T47D (cell line): ENCODE data around the gene ARMH3.
"Not testable (repeated sequence)": the region's sequence is repeated elsewhere in the genome, so short reads cannot be mapped to it uniquely, and the experiment has no call there.

Experiments
- DNase-seq, 2 experiments: peaks; one replicate each; pipeline versions ENCODE4 v3.0.0 to v3.0.0-alpha.2; 2011 to 2012; ENCODE audit warnings: low read depth in 1 of 2, low spot score in 1 of 2
- JUND ChIP-seq: IDR thresholded peaks from 2 replicates; pipeline ENCODE4 v1.6.1; 2012; ENCODE audit warnings: low read depth
- in situ Hi-C: cut with HindIII; loops from 2 replicates; pipeline ENCODE4 v1.10.0; 2016; ENCODE audit warnings: low sequenced_read_pairs, low pct_unique_long_range_greater_than_20kb

The ARMH3 gene

DNA sequence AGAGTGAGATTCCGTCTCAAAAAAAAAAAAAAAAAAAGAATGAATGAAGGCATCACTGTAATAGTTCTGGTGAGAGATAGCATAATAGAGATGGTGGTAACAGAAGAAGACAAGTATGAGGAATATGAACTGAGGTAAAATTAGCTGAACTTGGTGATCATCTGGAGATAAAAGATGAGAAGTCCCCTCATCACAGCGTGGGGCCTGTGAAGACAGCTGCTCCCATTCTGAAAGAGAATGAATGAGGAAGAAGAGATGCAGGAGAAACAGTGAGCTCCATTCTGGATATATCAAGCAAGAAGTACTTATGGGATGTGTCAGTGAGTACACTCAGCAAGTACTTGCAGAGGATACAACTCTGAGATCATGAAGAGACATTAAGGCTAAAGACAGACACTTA is 28.7 kb downstream of the ARMH3 start:
- DNase-seq: no peak
- TF ChIP-seq JUND: no peak
- in situ Hi-C loops: no loop called here

DNA sequence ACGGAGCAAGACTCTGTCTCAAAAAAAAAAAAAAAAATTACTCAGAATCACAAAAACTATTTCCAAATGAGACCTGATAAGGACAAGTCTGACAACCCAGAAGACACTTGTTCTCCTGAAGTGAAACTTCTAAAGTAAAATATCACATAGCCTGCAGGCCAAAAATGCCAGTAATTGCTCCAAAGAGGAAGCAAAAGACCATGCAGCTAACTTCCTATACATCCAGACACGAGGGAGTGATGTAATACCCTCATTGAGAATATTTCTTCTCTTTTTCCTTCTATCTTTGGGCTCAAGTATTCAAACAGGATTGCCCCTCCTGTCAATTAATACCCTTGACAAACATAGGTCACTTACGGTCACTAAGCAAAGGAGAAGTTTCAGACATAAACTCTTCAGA is 31.2 kb downstream of the ARMH3 start:
- in situ Hi-C loops: no loop called here
- TF ChIP-seq JUND: no peak
- DNase-seq: no peak

DNA sequence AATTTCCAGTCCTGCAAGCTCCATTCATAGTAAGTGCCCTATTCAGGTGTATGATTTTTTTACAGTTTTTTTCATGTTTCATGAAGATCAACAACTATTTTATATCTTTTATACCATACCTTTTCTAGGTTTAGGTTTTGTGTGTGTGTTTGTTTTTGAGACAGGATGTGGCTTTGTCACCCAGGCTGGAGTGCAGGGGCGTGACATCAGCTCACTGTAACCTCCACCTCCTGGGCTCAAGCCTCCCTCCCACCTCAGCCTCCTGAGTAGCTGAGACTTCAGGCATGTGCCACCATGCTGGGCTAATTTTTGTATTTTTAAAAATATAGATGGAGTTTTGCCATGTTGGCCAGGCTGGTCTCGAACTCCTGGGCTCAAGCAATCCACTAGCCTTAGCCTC is 35.0 kb downstream of the ARMH3 start:
- DNase-seq: no peak
- in situ Hi-C loops: no loop called here

DNA sequence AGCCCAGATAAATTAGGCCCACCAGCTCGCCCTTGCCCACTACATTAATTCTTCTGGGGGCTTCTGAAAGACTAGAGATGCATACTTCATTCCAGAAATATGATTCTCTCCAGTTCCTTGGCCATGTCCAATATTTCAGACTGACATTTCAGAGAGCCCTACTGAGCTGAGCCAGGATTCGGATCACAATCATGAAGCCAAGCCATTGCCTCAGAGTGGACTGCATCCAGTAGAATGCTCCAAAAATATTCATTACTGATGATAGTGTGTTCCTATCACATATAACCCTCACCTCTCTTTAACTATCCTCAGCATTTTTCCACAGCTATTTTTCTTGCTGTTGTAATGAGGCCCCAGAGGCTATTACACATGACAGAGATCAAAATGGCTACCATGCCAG is 38.7 kb downstream of the ARMH3 start:
- no peak for TF ChIP-seq JUND
- in situ Hi-C loops: no loop called here
- no peak for DNase-seq

More for the DNA sequence above, 35.0 kb downstream of the ARMH3 start:
- no peak for TF ChIP-seq JUND

DNA sequence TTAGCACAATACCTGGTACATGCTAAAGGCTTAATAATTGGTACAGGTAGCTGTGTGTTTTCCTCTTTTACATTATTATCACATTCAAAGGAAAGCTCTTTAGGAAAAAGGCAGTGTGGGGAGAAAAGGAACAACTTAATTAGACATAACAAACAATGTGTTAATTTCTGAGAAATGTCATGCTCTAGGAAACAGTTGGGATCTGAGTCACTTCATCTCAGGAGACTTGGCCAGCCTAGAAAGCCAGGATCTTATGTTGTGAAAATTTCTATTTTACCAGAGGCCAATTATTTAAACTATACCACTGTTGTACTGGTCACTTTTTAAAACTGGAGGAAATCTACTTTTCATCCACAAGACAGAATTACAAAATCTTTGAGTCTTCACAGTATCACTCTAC is 39.6 kb downstream of the ARMH3 start:
- TF ChIP-seq JUND: no peak
- DNase-seq: no peak
- in situ Hi-C loops: no loop called here

DNA sequence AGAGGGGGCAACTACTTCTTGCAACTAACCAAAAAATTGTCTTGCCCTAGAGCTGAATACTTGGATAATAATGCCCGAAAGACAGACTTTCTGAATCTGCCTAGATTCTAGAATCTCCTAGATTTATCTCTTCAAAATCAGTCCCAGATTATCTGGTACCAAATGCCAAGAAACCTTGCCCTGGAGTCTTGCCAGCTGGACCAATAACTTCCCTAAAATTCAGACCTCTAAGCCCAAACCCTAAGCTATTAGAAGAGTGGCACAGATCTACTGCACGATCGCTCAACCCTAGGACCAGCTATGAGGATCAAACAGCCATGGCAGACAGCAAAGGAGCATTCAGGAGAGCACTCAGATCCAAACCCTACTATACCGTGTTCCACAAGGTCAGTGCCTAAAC is 45.0 kb downstream of the ARMH3 start:
- DNase-seq: no peak
- in situ Hi-C loops: no loop called here
- no peak for TF ChIP-seq JUND

DNA sequence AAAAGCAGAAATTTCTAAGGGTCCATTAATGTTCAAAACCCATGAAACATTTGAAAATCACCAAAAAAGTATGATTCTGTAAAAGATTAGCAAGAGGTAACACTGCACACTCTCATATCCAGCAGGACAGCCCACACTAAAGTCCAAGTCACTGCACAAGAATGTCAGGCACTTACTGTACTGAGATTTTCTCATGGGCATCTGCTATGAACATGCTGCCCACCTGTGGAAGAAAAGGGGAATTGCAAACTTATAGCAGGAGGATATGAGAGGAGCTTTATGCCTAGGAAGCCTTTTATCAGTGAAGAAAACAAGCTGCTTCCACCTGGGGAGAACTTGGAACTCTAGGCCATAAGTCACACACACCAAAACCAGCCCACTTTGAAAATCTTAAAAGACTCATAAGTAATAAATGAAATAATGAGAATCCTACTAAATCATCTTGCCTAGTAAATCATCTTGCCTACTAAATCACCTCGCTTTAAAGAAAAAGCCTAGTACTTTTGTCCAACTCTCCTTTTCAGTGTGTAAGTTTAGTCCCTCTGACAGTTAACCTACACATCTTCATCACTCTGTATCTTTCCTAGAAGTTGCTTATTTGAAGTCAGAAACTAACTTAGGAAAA is 46.1 kb downstream of the ARMH3 start:
- peak; percentile 73 to 92 for DNase-seq
- TF ChIP-seq JUND: no peak
- in situ Hi-C loops: no loop called here

DNA sequence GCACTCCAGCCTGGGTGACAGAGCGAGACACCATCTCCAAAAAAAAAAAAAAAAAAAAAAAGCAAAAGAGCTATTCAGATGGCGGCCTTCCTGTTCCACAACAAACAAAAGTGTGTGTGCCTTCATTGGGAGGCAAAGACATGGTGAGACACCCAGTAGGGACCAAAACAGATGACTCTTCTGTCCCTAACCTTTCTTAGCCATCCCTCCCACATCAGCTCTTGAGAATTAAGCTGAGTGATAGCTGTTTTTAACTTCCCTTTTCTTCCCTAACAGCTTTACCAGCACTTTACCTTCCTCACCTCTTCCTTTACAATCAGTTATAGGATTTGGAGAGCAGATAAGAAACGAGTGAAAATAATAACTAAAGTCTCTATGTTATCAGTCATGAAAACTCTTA is 48.2 kb downstream of the ARMH3 start:
- no peak for TF ChIP-seq JUND
- in situ Hi-C loops: no loop called here
- DNase-seq: no peak

DNA sequence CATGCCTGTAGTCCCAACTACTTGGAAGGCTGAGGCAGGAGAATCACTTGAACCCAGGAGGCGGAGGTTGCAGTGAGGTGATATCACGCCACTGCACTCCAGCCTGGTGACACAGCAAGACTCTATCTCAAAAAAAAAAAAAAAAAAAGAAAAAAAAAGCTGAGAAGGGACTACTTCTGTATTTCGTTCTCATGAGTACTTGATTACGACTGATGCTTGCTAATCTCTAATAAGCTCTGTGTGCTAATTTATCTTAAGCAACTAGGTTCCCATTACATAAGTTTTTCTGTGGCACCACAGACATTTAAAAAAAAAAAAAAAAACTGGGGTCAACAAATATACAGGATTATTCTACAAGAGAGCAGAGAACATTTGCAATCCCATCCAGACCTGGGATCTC is 48.9 kb downstream of the ARMH3 start:
- in situ Hi-C loops, DNase-seq: not testable (repeated sequence)

DNA sequence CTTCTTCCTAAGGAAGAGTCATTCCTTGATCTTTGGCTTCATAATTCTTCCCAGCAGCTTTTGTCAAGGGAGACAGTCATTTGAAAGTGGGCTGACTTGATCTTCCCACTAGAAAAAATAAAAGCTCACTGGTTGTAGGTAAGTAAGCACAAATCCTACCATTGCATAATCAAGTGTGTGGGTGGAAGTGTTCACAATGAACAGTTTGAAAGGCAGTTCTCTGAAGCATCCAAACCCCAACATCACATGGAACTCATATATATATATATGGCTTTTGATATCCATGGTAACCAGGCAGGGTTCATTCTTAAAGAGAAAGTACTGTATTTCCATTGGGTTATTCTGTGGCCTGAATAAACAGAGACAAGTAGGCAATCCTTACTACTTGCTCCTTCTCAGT is 51.6 kb downstream of the ARMH3 start:
- TF ChIP-seq JUND: no peak
- in situ Hi-C loops: no loop called here

DNA sequence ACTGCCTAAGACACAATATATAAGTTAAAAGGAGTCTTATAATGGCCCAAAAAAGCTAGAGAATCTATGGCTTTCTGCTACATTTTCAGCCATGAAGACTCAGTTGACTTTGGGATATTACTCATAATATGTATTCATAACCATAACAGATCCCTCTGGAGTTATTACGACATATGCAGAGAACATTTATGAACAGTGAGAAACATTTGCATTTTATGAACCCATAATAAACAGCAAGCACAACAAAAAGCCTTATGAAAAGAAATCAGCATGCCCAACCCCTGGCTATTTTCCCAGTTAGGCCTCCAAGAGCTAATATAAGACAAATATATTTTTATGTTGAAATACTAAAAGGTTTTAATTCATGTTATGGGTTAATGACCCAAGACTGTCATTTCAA is 52.4 kb downstream of the ARMH3 start:
- no peak for DNase-seq
- in situ Hi-C loops: no loop called here
- TF ChIP-seq JUND: no peak

More for the DNA sequence above, 51.6 kb downstream of the ARMH3 start:
- DNase-seq: no peak

DNA sequence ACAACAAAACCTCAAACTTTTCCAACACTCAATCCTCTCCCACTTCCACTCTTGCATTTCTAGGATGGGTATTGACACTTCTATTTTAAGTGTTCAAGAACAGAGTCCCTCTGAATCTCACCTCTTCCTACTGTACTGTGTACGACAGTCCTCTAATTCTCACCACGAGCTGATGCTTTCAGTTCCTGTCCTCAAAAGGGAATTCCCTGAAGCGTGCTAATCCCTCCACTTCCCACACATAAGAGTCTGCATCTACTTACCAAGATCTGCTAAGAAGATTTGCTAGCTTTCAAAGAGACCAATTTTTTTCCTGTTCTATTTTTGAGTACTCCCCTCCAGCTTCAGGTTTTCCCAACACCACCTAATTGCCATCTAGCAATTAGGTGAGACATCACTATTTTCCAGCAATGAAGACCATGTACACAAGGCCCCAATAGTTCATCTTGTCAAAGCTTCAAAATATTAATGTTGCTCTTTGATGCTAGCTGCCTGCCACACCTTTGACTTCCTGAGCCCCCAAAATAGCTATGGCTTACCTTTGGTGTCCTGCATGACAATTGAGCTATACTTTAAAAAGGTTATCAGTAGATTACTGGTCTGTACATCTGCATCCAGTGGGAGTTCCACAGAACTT is 54.4 kb downstream of the ARMH3 start:
- TF ChIP-seq JUND: no peak
- in situ Hi-C loops: no loop called here
- DNase-seq: no peak

DNA sequence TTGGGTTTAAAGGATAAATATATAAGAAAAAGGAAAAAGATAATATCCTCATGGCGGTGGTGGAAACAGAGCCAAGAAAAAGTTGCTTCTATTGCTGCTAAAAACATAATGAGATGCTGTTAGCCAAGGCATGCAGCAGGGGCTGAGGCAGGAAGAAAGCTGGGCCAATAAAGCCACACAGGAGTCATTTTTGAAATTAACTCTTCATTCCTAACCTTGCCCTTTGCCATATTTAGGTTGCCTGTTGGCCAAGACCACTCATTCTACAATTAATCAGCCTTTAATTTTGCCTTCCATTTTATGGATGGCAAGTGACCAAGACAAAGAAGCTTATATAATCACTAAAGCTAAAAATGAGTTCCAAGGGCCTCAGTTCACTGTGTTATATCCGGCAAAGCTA is 58.2 kb downstream of the ARMH3 start:
- TF ChIP-seq JUND: no peak
- no peak for DNase-seq
- in situ Hi-C loops: no loop called here
